Neuronal stem cell (in vitro differentiated cells): Measurements from ENCODE around the gene OSBPL9.
"Not testable (repeated sequence)": the region's sequence is repeated elsewhere in the genome, so short reads cannot be mapped to it uniquely, and the experiment has no call there.

Experiments
- DNase-seq: peaks from one replicate; pipeline ENCODE4 v3.0.0-alpha.2; 2013; ENCODE audit warnings: low spot score
- H2AFZ ChIP-seq: one replicate; pipeline ENCODE4 v1.6.1; 2013; ENCODE audit warnings: mild to moderate bottlenecking, low read length, inconsistent platforms
- H2AK5ac ChIP-seq: 2 replicates; pipeline ENCODE4 v1.6.1; 2013; ENCODE audit warnings: low read depth, mild to moderate bottlenecking, inconsistent platforms, low read length, moderate library complexity, mixed read lengths
- H2BK120ac ChIP-seq: 2 replicates; pipeline ENCODE4 v1.6.1; 2013; ENCODE audit warnings: low read depth, mild to moderate bottlenecking, inconsistent platforms, low read length, moderate library complexity, mixed read lengths
- H2BK12ac ChIP-seq: one replicate; pipeline ENCODE4 v1.6.1; 2013; ENCODE audit warnings: low read length, inconsistent platforms
- H2BK15ac ChIP-seq: 2 replicates; pipeline ENCODE4 v1.6.1; 2013; ENCODE audit warnings: mild to moderate bottlenecking, low read length, inconsistent platforms, mixed read lengths
- H2BK5ac ChIP-seq: one replicate; pipeline ENCODE4 v1.6.1; 2013; ENCODE audit warnings: inconsistent platforms, mild to moderate bottlenecking, low read length, moderate library complexity
- H3K14ac ChIP-seq: one replicate; pipeline ENCODE4 v1.6.1; 2013; ENCODE audit warnings: low read length, inconsistent platforms
- H3K18ac ChIP-seq: 2 replicates; pipeline ENCODE4 v1.6.1; 2013; ENCODE audit warnings: low read length, inconsistent platforms
- H3K23ac ChIP-seq: 2 replicates; pipeline ENCODE4 v1.6.1; 2013; ENCODE audit warnings: low read depth, mild to moderate bottlenecking, mixed read lengths, low read length, inconsistent platforms; ENCODE audit not compliant: poor library complexity
- H3K27ac ChIP-seq: replicated peaks from 3 replicates; pipeline ENCODE4 v1.5.1; 2013; ENCODE audit warnings: low read length, inconsistent platforms
- H3K27me3 ChIP-seq, 3 experiments: 2 replicates each; pipeline ENCODE4 v1.6.1; 2013; ENCODE audit warnings: low read length in 3 of 3, mild to moderate bottlenecking in 2 of 3, inconsistent platforms in 1 of 3, low read depth in 1 of 3, mixed read lengths in 1 of 3, moderate library complexity in 1 of 3; ENCODE audit not compliant: control insufficient read depth in 3 of 3, insufficient read depth in 3 of 3
- H3K36me3 ChIP-seq, 2 donors: replicated peaks in 1 of 2; 2 replicates each; pipeline ENCODE4 v1.6.1; 2013; ENCODE audit warnings: low read length in 2 of 2; ENCODE audit not compliant: control insufficient read depth in 2 of 2, insufficient read depth in 2 of 2
- H3K4ac ChIP-seq: 2 replicates; pipeline ENCODE4 v1.6.1; 2013; ENCODE audit warnings: inconsistent platforms, mild to moderate bottlenecking, low read length, moderate library complexity
- H3K4me1 ChIP-seq, 2 donors: 1 replicate in 1 of 2; 2 replicates in 1 of 2; pipeline ENCODE4 v1.6.1; 2013; ENCODE audit warnings: low read length in 2 of 2, low read depth in 1 of 2; ENCODE audit not compliant: control insufficient read depth in 2 of 2, insufficient read depth in 1 of 2
- H3K4me2 ChIP-seq: one replicate; pipeline ENCODE4 v1.6.1; 2013; ENCODE audit warnings: mild to moderate bottlenecking, low read length, inconsistent platforms; ENCODE audit not compliant: insufficient read depth, poor library complexity, severe bottlenecking
- H3K4me3 ChIP-seq, 2 donors: 2 replicates each; pipeline ENCODE4 v1.5.1; 2013; ENCODE audit warnings: low read length in 2 of 2, mild to moderate bottlenecking in 2 of 2, inconsistent platforms in 1 of 2, moderate library complexity in 1 of 2
- H3K79me1 ChIP-seq: one replicate; pipeline ENCODE4 v1.6.1; 2013; ENCODE audit warnings: low read depth, mild to moderate bottlenecking, inconsistent platforms, low read length, moderate library complexity
- H3K9ac ChIP-seq: one replicate; pipeline ENCODE4 v1.6.1; 2013; ENCODE audit warnings: mild to moderate bottlenecking, low read depth, low read length, inconsistent platforms; ENCODE audit not compliant: poor library complexity
- H3K9me3 ChIP-seq, 2 donors: replicated peaks in 1 of 2; 2 replicates each; pipeline versions ENCODE3 to v1.6.1; 2013; ENCODE audit warnings: low read length in 2 of 2, mild to moderate bottlenecking in 2 of 2, inconsistent platforms in 1 of 2, low read depth in 1 of 2, mixed read lengths in 1 of 2, moderate library complexity in 1 of 2; ENCODE audit not compliant: control insufficient read depth in 2 of 2, insufficient read depth in 1 of 2
- H4K8ac ChIP-seq: one replicate; pipeline ENCODE4 v1.6.1; 2013; ENCODE audit warnings: low read depth, mild to moderate bottlenecking, inconsistent platforms, low read length, moderate library complexity
- H4K91ac ChIP-seq: one replicate; pipeline ENCODE4 v1.6.1; 2013; ENCODE audit warnings: low read length, low read depth, mild to moderate bottlenecking, inconsistent platforms; ENCODE audit not compliant: poor library complexity
- WGBS, 2 donors: extraction: QIAGEN DNeasy Blood & Tissue Kit; methylation state at CpG; one replicate each; pipeline ENCODE4 v1.1.7; 2013; ENCODE audit warnings: missing lambda C conversion rate in 2 of 2, mixed read lengths in 1 of 2; ENCODE audit not compliant: insufficient read length in 2 of 2, insufficient replicate concordance in 1 of 2; ENCODE audit errors: extremely low coverage in 2 of 2; 5-methylcytosine and 5-hydroxymethylcytosine counted together

OSBPL9 gene

GRCh38 chr1:51697166-51697565 lies 80.3 kb downstream of the OSBPL9 start:
- H3K18ac ChIP-seq: no peak overlapping the region

GRCh38 chr1:51699391-51699790 lies 82.5 kb downstream of the OSBPL9 start:
- no peak overlapping the region for H4K91ac ChIP-seq
- no CpG with 5 or more reads among the region's 1 CpG for WGBS, 2 donors
- H3K9ac ChIP-seq: no peak overlapping the region
- H3K27me3 ChIP-seq: no peaks in the 10 kb centered on the region
- H4K8ac ChIP-seq: no peak overlapping the region
- no peak overlapping the region for H3K4me3 ChIP-seq
- no peak overlapping the region for H3K4me2 ChIP-seq
- no peak overlapping the region for H2BK120ac ChIP-seq
- no peaks in the 10 kb centered on the region for H3K36me3 ChIP-seq
- no peak for DNase-seq
- H3K23ac ChIP-seq: no peak overlapping the region
- no peaks in the 10 kb centered on the region for H3K4me1 ChIP-seq
- no peak overlapping the region for H2AK5ac ChIP-seq
- H2AFZ ChIP-seq: no peak overlapping the region
- H3K14ac ChIP-seq: no peak overlapping the region
- H3K79me1 ChIP-seq: no peaks in the 10 kb centered on the region
- no peak overlapping the region for H2BK5ac ChIP-seq
- H2BK15ac ChIP-seq: no peak overlapping the region
- H3K27ac ChIP-seq: no peak overlapping the region
- H3K4ac ChIP-seq: no peak overlapping the region
- no peak overlapping the region for H3K18ac ChIP-seq
- H2BK12ac ChIP-seq: no peak overlapping the region
- no peaks in the 10 kb centered on the region for H3K9me3 ChIP-seq

More at GRCh38 chr1:51697166-51697565, 80.3 kb downstream of the OSBPL9 start:
- Histone ChIP-seq H2AFZ (no peak overlapping the region), H3K27me3 (no peaks in the 10 kb centered on the region), H3K36me3 (no peaks in the 10 kb centered on the region), H3K23ac (no peak overlapping the region), H2BK15ac (no peak overlapping the region), H3K9me3 (no peaks in the 10 kb centered on the region), H3K4me2 (no peak overlapping the region), H2BK120ac (no peak overlapping the region), H3K14ac (no peak overlapping the region), H3K9ac (no peak overlapping the region), H2AK5ac (no peak overlapping the region), H2BK5ac (no peak overlapping the region), H3K4me3 (no peak overlapping the region), H2BK12ac (no peak overlapping the region), H4K8ac (no peak overlapping the region), H3K27ac (no peak overlapping the region), H3K4ac (no peak overlapping the region), H3K79me1 (no peaks in the 10 kb centered on the region), H3K4me1 (no peaks in the 10 kb centered on the region), H4K91ac (no peak overlapping the region)
- no CpG with 5 or more reads among the region's 3 CpGs for WGBS, 2 donors
- no peak for DNase-seq

- not testable (repeated sequence) for H3K4ac ChIP-seq, H2AK5ac ChIP-seq, H2AFZ ChIP-seq, H3K27ac ChIP-seq, H2BK120ac ChIP-seq, H3K9ac ChIP-seq, H3K79me1 ChIP-seq, H3K4me2 ChIP-seq, H2BK5ac ChIP-seq, H3K14ac ChIP-seq, H3K23ac ChIP-seq, H3K4me3 ChIP-seq, H4K8ac ChIP-seq, H3K18ac ChIP-seq, H3K36me3 ChIP-seq, H2BK15ac ChIP-seq, H3K4me1 ChIP-seq, H3K27me3 ChIP-seq, H4K91ac ChIP-seq, H2BK12ac ChIP-seq, DNase-seq, H3K9me3 ChIP-seq
- WGBS, 2 donors: no CpG with 5 or more reads among the region's 7 CpGs
Measured at GRCh38 chr1:51701782-51702181, 84.9 kb downstream of the OSBPL9 start.

- not testable (repeated sequence) for H3K4me1 ChIP-seq, H3K14ac ChIP-seq
- WGBS, 2 donors: no CpG with 5 or more reads among the region's 2 CpGs
Measured at GRCh38 chr1:51702220-51702619, 85.3 kb downstream of the OSBPL9 start.

More at GRCh38 chr1:51702220-51702619, 85.3 kb downstream of the OSBPL9 start:
- H3K9me3 ChIP-seq, H2BK12ac ChIP-seq, H3K23ac ChIP-seq, H3K27me3 ChIP-seq, H3K4me3 ChIP-seq, H2BK15ac ChIP-seq, H2BK120ac ChIP-seq, H4K91ac ChIP-seq, H2BK5ac ChIP-seq, H3K27ac ChIP-seq, H3K9ac ChIP-seq, H2AFZ ChIP-seq, H3K36me3 ChIP-seq, DNase-seq, H3K18ac ChIP-seq, H2AK5ac ChIP-seq, H3K4ac ChIP-seq, H4K8ac ChIP-seq, H3K4me2 ChIP-seq, H3K79me1 ChIP-seq: not testable (repeated sequence)
